Activated T-helper 2 cell treated with anti-CD3 and anti-CD28 coated beads, Interferon-gamma antibody, Interleukin-2, Interleukin-4, amounts not matched to agents 10 μg/mL and 5 μg/mL and 100 μg/mL, durations not matched to agents 14 hours and 24 hours and 36 hours (primary cell): ENCODE results near the gene MTOR. TPM values are rescaled to one million over a fixed set of nuclear protein-coding genes. Genes with fewer than 3 reads are reported as not detected.

Source experiments
- DNase-seq: peaks from one replicate; pipeline ENCODE4 v3.0.0; 2021; ENCODE audit warnings: low spot score
- H3K27ac Mint-ChIP-seq: one replicate; pipeline ENCODE4 v1.8.0; 2021; ENCODE audit warnings: mixed read lengths
- H3K27me3 Mint-ChIP-seq: one replicate; pipeline ENCODE4 v1.8.0; 2021; ENCODE audit warnings: low read depth, mixed read lengths
- H3K36me3 Mint-ChIP-seq: one replicate; pipeline ENCODE4 v1.8.0; 2021; ENCODE audit warnings: low read depth, mixed read lengths
- H3K4me1 Mint-ChIP-seq: one replicate; pipeline ENCODE4 v1.8.0; 2021; ENCODE audit warnings: low read depth, mixed read lengths
- H3K4me3 Mint-ChIP-seq: one replicate; pipeline ENCODE4 v1.8.0; 2021; ENCODE audit warnings: low read depth, mild to moderate bottlenecking, moderate library complexity, mixed read lengths
- H3K9me3 Mint-ChIP-seq: one replicate; pipeline ENCODE4 v1.8.0; 2021; ENCODE audit warnings: mixed read lengths
- intact Hi-C: fragments of 100-400 bp; cut with micrococcal nuclease; formaldehyde crosslinking; loops from one replicate; pipeline ENCODE4 v1.15.1; 2023
- total RNA-seq: library from RNA; stranded (reverse); gene quantifications from 2 replicates; pipeline ENCODE4 v1.2.3, GENCODE V29; 2022

Gene MTOR
- total RNA-seq, 1 donor from 2014 or later, result 44.5 TPM

- Mint-ChIP-seq H3K27ac (peak overlapping the region; percentile 81), H3K4me3 (peak overlapping the region; percentile 46), H3K9me3 (no peaks in the 10 kb centered on the region), H3K4me1 (peaks cover 26% of the 10 kb centered on the region), H3K27me3 (no peaks in the 10 kb centered on the region), H3K36me3 (peaks cover 61% of the 10 kb centered on the region)
- DNase-seq, result peak; percentile 35
- intact Hi-C loops, result loop anchor here (5.0 to 10.0 kb wide), 2 partner anchors 48 to 199 kb away; partner anchors contain the start of genes MTOR and TARDBP
Measured at GRCh38 chr1:11062965-11063401, 199.4 kb downstream of the MTOR start.

GRCh38 chr1:11061652-11062365, 200.5 kb downstream of the MTOR start:
- Mint-ChIP-seq H3K4me3 (peak overlapping the region; percentile 42), H3K27ac (peak overlapping the region; percentile 72)
- intact Hi-C loops, result loop anchor here (5.0 to 10.0 kb wide), 2 partner anchors 47 to 200 kb away; partner anchors contain the start of genes MTOR and TARDBP

GRCh38 chr1:11059968-11060830, 202.2 kb downstream of the MTOR start, which contains the start of gene SRM:
Gene SRM (minus strand): TSS chr1:11060018. CDS start chr1:11059943, 75 bp downstream.
- peak; percentile 91 for DNase-seq
- no peaks in the 10 kb centered on the region for H3K27me3 Mint-ChIP-seq
- H3K27ac Mint-ChIP-seq, result peak within 1 kb of the TSS; percentile 95
- no peaks in the 10 kb centered on the region for H3K9me3 Mint-ChIP-seq
- intact Hi-C loops, result loop anchor here (1.0 to 10.0 kb wide), 3 partner anchors 39 to 202 kb away; partner anchors contain the start of genes EXOSC10, MTOR and TARDBP
- peaks cover 64% of the 10 kb centered on the region for H3K36me3 Mint-ChIP-seq
- H3K4me1 Mint-ChIP-seq, result peaks cover 26% of the 10 kb centered on the region
- peak within 1 kb of the TSS; percentile 97 for H3K4me3 Mint-ChIP-seq

More at GRCh38 chr1:11061652-11062365, 200.5 kb downstream of the MTOR start:
- no peak for DNase-seq
- H3K36me3 Mint-ChIP-seq, result peaks cover 66% of the 10 kb centered on the region
- H3K27me3 Mint-ChIP-seq, result no peaks in the 10 kb centered on the region
- H3K4me1 Mint-ChIP-seq, result peaks cover 26% of the 10 kb centered on the region
- H3K9me3 Mint-ChIP-seq, result no peaks in the 10 kb centered on the region

- Mint-ChIP-seq H3K27me3 (no peaks in the 10 kb centered on the region), H3K4me1 (peaks cover 26% of the 10 kb centered on the region), H3K27ac (peak overlapping the region; percentile 88), H3K4me3 (peak overlapping the region; percentile 95), H3K36me3 (peaks cover 61% of the 10 kb centered on the region), H3K9me3 (no peaks in the 10 kb centered on the region)
- no peak for DNase-seq
- intact Hi-C loops, result no loop called here
Measured at GRCh38 chr1:11059155-11059967, 203.0 kb downstream of the MTOR start.

DNA sequence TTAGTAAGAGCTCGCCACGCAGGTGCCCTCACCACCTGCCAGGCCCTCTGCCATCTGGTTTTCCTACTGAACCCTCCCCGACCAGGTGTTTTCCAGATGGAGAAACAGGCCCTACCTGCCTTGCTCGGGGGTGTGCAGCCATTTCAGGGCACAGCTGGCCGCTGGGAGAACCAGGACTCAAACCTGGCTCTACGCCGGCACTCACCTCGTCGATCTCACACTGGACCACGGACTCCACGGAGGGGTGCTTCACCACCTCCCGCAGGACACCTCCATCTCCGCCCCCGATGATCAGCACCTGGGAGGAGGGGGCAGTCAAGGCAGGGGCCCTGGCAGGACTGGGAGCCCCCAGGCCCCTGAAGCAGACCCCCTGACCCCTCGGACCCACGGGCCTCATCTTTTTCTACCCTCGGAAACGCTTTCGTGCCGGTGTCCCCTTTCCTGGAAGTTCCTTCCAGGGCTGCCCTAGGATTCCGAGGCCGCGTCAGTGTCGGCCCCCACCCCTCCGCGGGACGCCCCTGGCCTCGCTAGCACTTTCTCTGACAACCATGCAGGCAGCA, 203.7 kb downstream of the MTOR start:
- Mint-ChIP-seq H3K27me3 (no peaks in the 10 kb centered on the region), H3K4me1 (peaks cover 26% of the 10 kb centered on the region)

DNA sequence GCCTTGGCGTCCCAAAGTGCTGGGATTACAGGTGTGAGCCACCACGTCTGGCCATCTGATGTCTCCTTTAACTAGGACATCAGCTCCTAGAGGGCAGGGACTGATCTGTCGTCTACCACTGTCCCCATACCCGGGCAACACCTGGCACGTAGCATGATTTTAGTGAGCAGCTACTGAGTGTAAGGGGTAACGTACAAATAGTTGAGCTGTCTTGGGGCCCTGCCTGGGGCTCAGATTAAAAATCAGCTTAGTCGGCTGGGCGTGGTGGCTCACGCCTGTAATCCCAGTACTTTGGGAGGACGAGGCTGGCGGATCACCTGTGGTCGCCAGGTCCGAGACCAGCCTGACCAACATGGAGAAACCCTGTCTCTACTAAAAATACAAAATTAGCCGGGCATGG, 204.3 kb downstream of the MTOR start:
- Mint-ChIP-seq H3K27ac (no peak overlapping the region), H3K9me3 (no peaks in the 10 kb centered on the region), H3K27me3 (no peaks in the 10 kb centered on the region), H3K36me3 (peaks cover 55% of the 10 kb centered on the region), H3K4me3 (peak overlapping the region; percentile 95), H3K4me1 (peaks cover 22% of the 10 kb centered on the region)
- intact Hi-C loops, result no loop called here
- DNase-seq, result no peak

More for the DNA sequence above, 203.7 kb downstream of the MTOR start:
- no peak for DNase-seq
- intact Hi-C loops, result no loop called here
- Mint-ChIP-seq H3K36me3 (peaks cover 61% of the 10 kb centered on the region), H3K27ac (peak overlapping the region; percentile 88), H3K4me3 (peak overlapping the region; percentile 95), H3K9me3 (no peaks in the 10 kb centered on the region)

DNA sequence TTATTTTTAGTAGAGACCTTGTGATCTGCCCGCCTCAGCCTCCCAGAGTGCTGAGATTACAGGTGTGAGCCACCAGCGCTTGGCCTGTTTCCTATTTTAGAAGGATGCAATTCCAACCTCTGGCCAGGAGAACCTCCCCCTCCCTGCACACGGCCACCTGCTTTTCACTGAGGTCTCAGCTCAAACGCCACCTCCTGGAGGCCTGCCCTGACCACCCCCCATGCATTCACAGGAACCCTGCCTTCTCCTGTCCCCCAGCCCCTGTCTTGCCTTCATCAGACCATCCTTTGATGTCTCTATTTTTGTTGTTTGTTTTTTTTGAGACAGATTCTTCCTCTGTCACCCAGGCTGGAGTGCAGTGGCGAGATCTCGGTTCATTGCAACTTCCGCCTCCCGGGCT, 204.9 kb downstream of the MTOR start:
- Mint-ChIP-seq H3K27ac (no peak overlapping the region), H3K4me3 (peak overlapping the region; percentile 95), H3K27me3 (no peaks in the 10 kb centered on the region)

More for the DNA sequence above, 204.9 kb downstream of the MTOR start:
- peaks cover 17% of the 10 kb centered on the region for H3K4me1 Mint-ChIP-seq
- peaks cover 50% of the 10 kb centered on the region for H3K36me3 Mint-ChIP-seq
- no peaks in the 10 kb centered on the region for H3K9me3 Mint-ChIP-seq
- intact Hi-C loops, result no loop called here
- no peak for DNase-seq

Other genes starting within 250 kb of the MTOR start
- 190 and 202 TPM in 2 replicates for gene TARDBP, start 249.9 kb downstream of the MTOR start, total RNA-seq
- 0.18 TPM in 1 of 2 replicates, not detected in the other for gene MASP2, start 215.3 kb downstream of the MTOR start, total RNA-seq
- gene SRM, start 202.5 kb downstream of the MTOR start, total RNA-seq, result 230 and 233 TPM in 2 replicates
- 97.8 and 102 TPM in 2 replicates for gene EXOSC10, start 162.7 kb downstream of the MTOR start, total RNA-seq
- gene ANGPTL7, start 73.2 kb downstream of the MTOR start, total RNA-seq, result not detected in 2 replicates
- gene UBIAD1, start 10.6 kb upstream of the MTOR start, total RNA-seq, result 22.7 and 25.1 TPM in 2 replicates
- gene DISP3, start 216.6 kb upstream of the MTOR start, total RNA-seq, result 0.23 and 0.46 TPM in 2 replicates